B cell (primary cell): ENCODE data around the gene SF1. TPM values are rescaled to one million over a fixed set of nuclear protein-coding genes. Genes with fewer than 3 reads are reported as not detected.

Experiments
- ATAC-seq: fragments of 200-7000 bp; cut with Tn5 transposase; one replicate; pipeline ENCODE4 v1.10.0; 2021; ENCODE audit warnings: low read depth, mild to moderate bottlenecking, moderate number of reproducible peaks, moderate library complexity
- CTCF ChIA-PET: fragments of 350-600 bp; sonication (Branson Sonifier 250); formaldehyde crosslinking; loops from one replicate; lab custom pipeline; 2021; ENCODE audit warnings: antibody characterized with exemption, inconsistent platforms; lab: Charles Lee
- POLR2A ChIA-PET: fragments of 350-600 bp; sonication (Branson Sonifier 250); formaldehyde crosslinking; loops from one replicate; lab custom pipeline; 2021; ENCODE audit warnings: antibody characterized with exemption; lab: Charles Lee
- DNase-seq: peaks from one replicate; pipeline ENCODE4 v3.0.0; 2013
- H2AFZ ChIP-seq: 2 replicates; pipeline ENCODE4 v1.6.1; 2012; ENCODE audit warnings: mild to moderate bottlenecking, low read depth, low read length; ENCODE audit not compliant: insufficient read depth, poor library complexity, severe bottlenecking
- H3K27ac ChIP-seq, 2 donors: 1 replicate in 1 of 2; 2 replicates in 1 of 2; pipeline ENCODE4 v1.5.1; 2012 to 2013; ENCODE audit warnings: low read length in 2 of 2, mild to moderate bottlenecking in 2 of 2, moderate library complexity in 1 of 2
- H3K27me3 ChIP-seq, 4 experiments: fragments of 200-600 bp in 1 of 4; sonication (generic) in 1 of 4; replicated peaks in 1 of 4; 1 replicate in 2 of 4; 2 replicates in 2 of 4; pipeline versions ENCODE4 v1.6.1 to v1.7.0; 2013 to 2016; ENCODE audit warnings: low read length in 3 of 4, mild to moderate bottlenecking in 2 of 4, mixed read lengths in 1 of 4, moderate library complexity in 1 of 4; ENCODE audit not compliant: insufficient read depth in 4 of 4, control insufficient read depth in 3 of 4; ENCODE audit errors: control extremely low read depth in 1 of 4
- H3K36me3 ChIP-seq, 2 experiments: replicated peaks in 1 of 2; 1 replicate in 1 of 2; 2 replicates in 1 of 2; pipeline versions ENCODE4 v1.6.1 to v1.7.1; 2013; ENCODE audit warnings: low read length in 1 of 2; ENCODE audit not compliant: insufficient read depth in 2 of 2, control insufficient read depth in 1 of 2; ENCODE audit errors: control extremely low read depth in 1 of 2, extremely low read depth in 1 of 2
- H3K4me1 ChIP-seq, 2 donors: fragments of 200-600 bp in 1 of 2; sonication (generic) in 1 of 2; 1 replicate in 1 of 2; 2 replicates in 1 of 2; pipeline versions ENCODE4 v1.5.1 to v1.6.1; 2013 to 2017; ENCODE audit warnings: low read length in 2 of 2; ENCODE audit not compliant: control insufficient read depth in 2 of 2, insufficient read depth in 2 of 2
- H3K4me2 ChIP-seq: replicated peaks from 2 replicates; pipeline ENCODE3; 2012; ENCODE audit warnings: mild to moderate bottlenecking, low read depth, low read length; ENCODE audit not compliant: poor library complexity, severe bottlenecking
- H3K4me3 ChIP-seq, 5 experiments: fragments of 200-600 bp in 1 of 5; sonication (generic) in 1 of 5; 1 replicate in 3 of 5; 2 replicates in 2 of 5; pipeline versions ENCODE4 v1.5.1 to v1.7.0; 2011 to 2016; ENCODE audit warnings: low read length in 4 of 5, mild to moderate bottlenecking in 4 of 5, low read depth in 2 of 5, control low read depth in 1 of 5, moderate library complexity in 1 of 5; ENCODE audit not compliant: insufficient read depth in 1 of 5; ENCODE audit errors: control extremely low read depth in 1 of 5, extremely low read depth in 1 of 5
- H3K79me2 ChIP-seq: fragments of 200-600 bp; sonication (generic); one replicate; pipeline ENCODE4 v1.6.0; 2016; ENCODE audit warnings: low read length; ENCODE audit not compliant: control insufficient read depth, insufficient read depth
- H3K9ac ChIP-seq: fragments of 200-600 bp; sonication (generic); 2 replicates; pipeline ENCODE4 v1.6.1; 2017; ENCODE audit warnings: mild to moderate bottlenecking, low read length, moderate library complexity
- H3K9me3 ChIP-seq, 3 donors: one replicate each; pipeline versions ENCODE4 v1.6.1 to v1.7.1; 2013; ENCODE audit warnings: low read length in 2 of 3; ENCODE audit not compliant: control insufficient read depth in 2 of 3, insufficient read depth in 1 of 3; ENCODE audit errors: control extremely low read depth in 1 of 3
- H4K20me1 ChIP-seq: 2 replicates; pipeline ENCODE4 v1.6.0; 2012; ENCODE audit warnings: mild to moderate bottlenecking, low read length; ENCODE audit not compliant: insufficient read depth, control insufficient read depth, poor library complexity, severe bottlenecking
- H3K27ac Mint-ChIP-seq: one replicate; pipeline ENCODE4 v1.8.0; 2021; ENCODE audit warnings: mixed read lengths
- H3K27me3 Mint-ChIP-seq: one replicate; pipeline ENCODE4 v1.8.0; 2021; ENCODE audit warnings: mixed read lengths
- H3K4me1 Mint-ChIP-seq: one replicate; pipeline ENCODE4 v1.8.0; 2021; ENCODE audit warnings: mixed read lengths
- H3K4me3 Mint-ChIP-seq: one replicate; pipeline ENCODE4 v1.8.0; 2021; ENCODE audit warnings: mixed read lengths
- H3K9me3 Mint-ChIP-seq: one replicate; pipeline ENCODE4 v1.8.0; 2022; ENCODE audit warnings: mixed read lengths; ENCODE audit not compliant: insufficient read depth
- CTCF ChIP-seq: fragments of 200-600 bp; IDR thresholded peaks from one replicate; pipeline ENCODE4 v1.8.0; 2022; ENCODE audit warnings: antibody characterized with exemption, mild to moderate bottlenecking
- EZH2 ChIP-seq: IDR thresholded peaks from 2 replicates; pipeline ENCODE4 v1.6.1; 2012; ENCODE audit warnings: borderline replicate concordance, low read depth, mild to moderate bottlenecking, moderate library complexity, low read length; ENCODE audit not compliant: insufficient read depth, poor library complexity, severe bottlenecking
- WGBS: methylation state at CpG from one replicate; pipeline ENCODE4 v1.1.5; 2013; ENCODE audit warnings: missing lambda C conversion rate; ENCODE audit not compliant: insufficient coverage; 5-methylcytosine and 5-hydroxymethylcytosine counted together
- intact Hi-C: fragments of 100-400 bp; cut with micrococcal nuclease; formaldehyde crosslinking; loops from one replicate; pipeline ENCODE4 v1.10.0; 2022
- polyA plus RNA-seq: library from polyadenylated mRNA; depleted of rRNA; stranded (reverse); fragments of >200 nt; gene quantifications from 2 replicates; pipeline ENCODE4 v1.2.3, GENCODE V29; 2012
- total RNA-seq, 2 donors: library from RNA; stranded (reverse); fragments of 120-200 nt in 1 of 2; gene quantifications; 1 replicate in 1 of 2; 2 replicates in 1 of 2; pipeline versions ENCODE4 v1.2.3 to v1.2.4, GENCODE V29; 2013 to 2022

SF1 gene
- total and polyA plus RNA-seq, 2 donors (not counting 1 experiment from before 2014, with no cell fraction given) = 369 to 931 TPM

GRCh38 chr11:64764040-64764611 lies 14.2 kb downstream of the SF1 start:
- H3K4me3 ChIP-seq = peak overlapping the region in 3 of 5 experiments; percentile 4 to 23 (median 18)
- intact Hi-C loops = loop anchor here (1.0 kb wide), 1 partner anchor 8 kb away; no protein-coding TSS in a partner anchor

More at GRCh38 chr11:64764040-64764611, 14.2 kb downstream of the SF1 start:
- CTCF ChIA-PET = interaction anchor here (1.4 to 12.2 kb wide), 6 partner anchors 8 to 130 kb away, joined by 4 to 280 read pairs (median 15); partner anchors contain the start of genes RASGRP2 and SF1
- H3K4me2 ChIP-seq = peak overlapping the region; percentile 66
- 26% methylated on average over 7 of the region's 11 CpGs for WGBS
- POLR2A ChIA-PET = interaction anchor here (0.8 to 8.8 kb wide), 5 partner anchors 11 to 75 kb away, joined by 3 to 175 read pairs (median 11); partner anchors contain the start of genes RASGRP2 and SF1
- H3K4me1 Mint-ChIP-seq = peaks cover 90% of the 10 kb centered on the region
- no peaks in the 10 kb centered on the region for H3K27me3 ChIP-seq
- H3K79me2 ChIP-seq = peaks cover 52% of the 10 kb centered on the region
- no peak overlapping the region for H2AFZ ChIP-seq
- ATAC-seq (peak; percentile 58), DNase-seq (peak; percentile 80)
- no peaks in the 10 kb centered on the region for H3K9me3 ChIP-seq
- TF ChIP-seq CTCF (no peak), EZH2 (no peak)
- no peaks in the 10 kb centered on the region for H3K27me3 Mint-ChIP-seq
- peaks cover 3 to 75% of the 10 kb centered on the region in 2 experiments for H3K36me3 ChIP-seq
- peaks cover 48% of the 10 kb centered on the region for H4K20me1 ChIP-seq
- H3K27ac ChIP-seq = peak overlapping the region; percentile 60 to 85
- H3K4me1 ChIP-seq = peaks cover 81 to 99% of the 10 kb centered on the region in 2 donors
- H3K27ac Mint-ChIP-seq = peak overlapping the region; percentile 88
- no peaks in the 10 kb centered on the region for H3K9me3 Mint-ChIP-seq
- peak overlapping the region; percentile 1 for H3K9ac ChIP-seq
- peak overlapping the region; percentile 74 for H3K4me3 Mint-ChIP-seq
